Stimulated activated CD4-positive, alpha-beta T cell treated with anti-CD3 and anti-CD28 coated beads, Interleukin-1b, Interleukin-23, amount 100 ng/mL, for 24 hours (primary cell): ENCODE data around the gene IL3RA.
"Not testable (repeated sequence)": the region's sequence is repeated elsewhere in the genome, so short reads cannot be mapped to it uniquely, and the experiment has no call there.

Experiments
- DNase-seq, 4 experiments: peaks; one replicate each; pipeline ENCODE4 v3.0.0-alpha.2; 2020; ENCODE audit warnings: low read depth in 4 of 4, low spot score in 1 of 4

IL3RA gene

DNA sequence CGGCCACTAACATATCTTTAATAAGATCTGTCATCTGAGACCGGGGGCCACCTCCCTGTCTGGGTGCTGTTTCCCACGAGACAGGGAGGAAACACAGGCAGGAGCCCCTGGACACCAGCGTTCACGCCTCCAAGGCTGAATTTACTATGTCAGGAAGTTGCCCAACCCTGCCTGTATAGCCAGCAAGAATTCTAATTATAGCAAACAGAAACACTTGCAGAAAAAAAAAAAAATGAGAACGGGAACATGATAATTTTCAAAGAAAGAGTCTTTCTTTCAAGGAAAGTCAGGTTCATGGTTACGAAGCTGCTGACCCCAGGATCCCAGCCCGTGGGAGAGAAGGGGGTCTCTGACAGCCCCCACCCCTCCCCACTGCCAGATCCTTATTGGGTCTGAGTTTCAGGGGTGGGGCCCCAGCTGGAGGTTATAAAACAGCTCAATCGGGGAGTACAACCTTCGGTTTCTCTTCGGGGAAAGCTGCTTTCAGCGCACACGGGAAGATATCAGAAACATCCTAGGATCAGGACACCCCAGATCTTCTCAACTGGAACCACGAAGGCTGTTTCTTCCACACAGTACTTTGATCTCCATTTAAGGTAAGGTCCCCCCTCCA is at the start of gene IL3RA:
Gene IL3RA, plus strand, starts transcription at position 455 of the 613 bp plus-strand sequence. CDS start 4,981 bp downstream, outside the sequence.
- no peak for DNase-seq

GRCh38 chrX:1289535-1289934 is 47.0 kb upstream of the IL3RA start:
- no peak for DNase-seq

GRCh38 chrX:1291110-1291740 is 45.4 kb upstream of the IL3RA start:
- no peak for DNase-seq

GRCh38 chrX:1292575-1293290 is 43.9 kb upstream of the IL3RA start:
- no peak for DNase-seq

DNA sequence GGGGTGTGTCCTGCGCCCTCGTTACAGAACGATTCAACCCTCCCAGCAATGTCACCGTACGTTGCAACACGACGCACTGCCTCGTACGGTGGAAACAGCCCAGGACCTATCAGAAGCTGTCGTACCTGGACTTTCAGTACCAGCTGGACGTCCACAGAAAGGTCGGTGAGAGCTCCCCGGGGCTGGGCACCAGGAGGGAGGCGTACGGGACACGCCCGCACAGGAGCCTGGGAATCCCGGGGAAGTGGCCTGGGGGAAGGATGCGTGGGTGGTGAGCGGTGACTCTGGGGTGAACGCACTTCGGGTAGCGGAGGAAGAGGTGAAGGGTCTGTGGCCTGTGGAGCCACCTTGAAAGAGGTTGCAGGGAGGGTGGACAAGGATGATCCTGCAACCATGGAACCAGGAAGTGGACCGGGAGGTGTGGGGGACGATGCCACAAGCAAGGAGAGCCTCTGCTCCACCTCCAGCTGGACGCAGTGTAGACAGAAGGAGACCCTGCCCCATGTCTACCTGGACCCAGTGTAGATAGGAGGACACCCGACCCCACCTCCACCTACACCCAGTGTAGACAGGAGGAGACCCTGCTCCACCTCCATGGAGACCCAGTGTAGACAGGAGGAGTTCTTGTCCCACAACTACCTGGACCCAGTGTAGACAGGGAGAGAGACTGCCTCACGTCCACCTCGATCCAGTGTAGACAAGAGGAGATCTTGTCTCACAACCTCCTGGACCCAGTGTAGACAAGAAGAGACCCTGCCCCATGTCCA is 42.1 kb upstream of the IL3RA start:
- no peak for DNase-seq

DNA sequence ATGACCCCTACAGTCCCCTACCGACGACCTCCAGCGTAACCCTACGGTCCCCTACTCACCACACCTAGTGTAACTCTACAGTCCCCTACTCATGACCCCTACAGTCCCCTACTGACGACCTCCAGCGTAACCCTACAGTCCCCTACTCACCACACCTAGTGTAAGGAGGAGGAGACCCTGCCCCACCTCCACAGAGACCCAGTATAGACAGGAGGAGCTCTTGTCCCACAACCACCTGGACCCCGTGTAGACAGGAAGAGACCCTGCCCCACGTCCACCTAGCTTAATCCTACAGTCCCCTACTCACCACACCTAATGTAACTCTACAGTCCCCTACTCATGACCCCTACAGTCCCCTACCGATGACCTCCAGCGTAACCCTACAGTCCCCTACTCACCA is 41.0 kb upstream of the IL3RA start:
- DNase-seq = no peak

GRCh38 chrX:1297591-1297990 is 39.0 kb upstream of the IL3RA start:
- DNase-seq = not testable (repeated sequence)

GRCh38 chrX:1300449-1300848 is 36.1 kb upstream of the IL3RA start:
- no peak for DNase-seq

DNA sequence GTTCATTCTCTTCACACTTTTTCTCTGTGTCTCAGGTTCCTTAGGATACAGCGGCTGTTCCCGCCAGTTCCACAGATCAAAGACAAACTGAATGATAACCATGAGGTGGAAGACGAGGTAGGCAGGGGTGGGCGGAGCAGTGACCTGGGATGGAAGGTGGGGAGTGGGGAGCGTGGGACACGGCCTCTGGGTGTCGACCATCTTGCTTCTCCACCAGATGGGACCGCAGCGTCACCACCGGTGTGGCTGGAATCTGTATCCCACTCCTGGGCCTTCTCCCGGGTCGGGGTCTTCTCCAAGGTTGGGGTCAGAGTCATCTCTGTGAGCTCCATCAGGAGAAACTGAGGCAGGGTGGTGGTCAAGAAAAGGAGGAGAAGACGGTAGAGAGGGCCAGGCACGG is 31.2 kb upstream of the IL3RA start:
- no peak for DNase-seq

- DNase-seq = no peak
These were observed 29.5 kb upstream of the IL3RA start for GRCh38 chrX:1306909-1307625.

DNA sequence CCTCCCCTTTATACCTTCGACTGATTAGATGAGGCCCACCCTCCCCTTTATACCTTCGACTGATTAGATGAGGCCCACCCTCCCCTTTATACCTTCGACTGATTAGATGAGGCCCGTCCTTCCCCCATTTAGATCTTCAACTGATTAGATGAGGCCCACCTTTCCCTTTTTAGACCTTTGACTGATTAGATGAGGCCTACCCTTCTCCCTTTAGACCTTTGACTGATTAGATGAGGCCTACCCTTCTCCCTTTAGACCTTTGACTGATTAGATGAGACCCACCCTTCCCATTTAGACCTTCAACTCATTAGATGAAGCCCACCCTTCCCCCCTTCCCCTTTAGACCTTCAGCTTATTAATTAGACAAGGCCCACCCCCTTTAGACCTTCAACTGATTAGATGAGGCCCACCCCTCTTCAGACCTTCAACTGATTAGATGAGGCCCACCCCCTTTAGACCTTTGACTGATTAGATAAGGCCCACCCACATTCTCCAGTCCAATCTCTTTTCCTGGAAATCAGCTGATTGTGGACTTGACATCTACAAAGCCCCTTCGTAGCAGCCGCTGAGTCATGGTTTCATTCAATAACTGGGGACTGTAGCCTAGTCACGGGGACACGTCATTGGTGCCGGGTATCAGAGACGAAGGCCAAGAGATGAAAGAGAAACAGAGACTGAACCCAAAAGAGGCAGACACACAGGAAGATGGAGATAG is 28.8 kb upstream of the IL3RA start:
- no peak for DNase-seq

DNA sequence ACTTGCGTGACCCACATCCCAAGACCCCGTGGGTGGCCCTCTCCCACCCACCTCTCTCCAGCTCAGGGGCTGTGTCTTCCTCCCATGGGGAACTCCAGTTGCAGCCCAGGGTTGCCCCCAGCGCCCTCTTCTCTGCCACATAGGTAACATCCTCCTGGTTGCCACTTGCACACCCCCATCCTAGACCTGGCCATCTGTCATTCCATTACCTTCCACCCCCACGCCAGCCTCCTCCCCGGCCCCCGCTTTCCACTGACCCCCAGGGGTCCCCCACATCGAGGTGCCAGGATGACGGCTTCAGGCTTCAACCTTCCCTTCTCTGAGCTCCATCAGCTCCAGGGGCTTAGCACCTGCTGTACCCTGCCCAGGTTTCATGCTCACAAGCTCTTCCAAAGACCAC is 28.1 kb upstream of the IL3RA start:
- no peak for DNase-seq

GRCh38 chrX:1308917-1309316 is 27.7 kb upstream of the IL3RA start:
- DNase-seq = not testable (repeated sequence)

DNA sequence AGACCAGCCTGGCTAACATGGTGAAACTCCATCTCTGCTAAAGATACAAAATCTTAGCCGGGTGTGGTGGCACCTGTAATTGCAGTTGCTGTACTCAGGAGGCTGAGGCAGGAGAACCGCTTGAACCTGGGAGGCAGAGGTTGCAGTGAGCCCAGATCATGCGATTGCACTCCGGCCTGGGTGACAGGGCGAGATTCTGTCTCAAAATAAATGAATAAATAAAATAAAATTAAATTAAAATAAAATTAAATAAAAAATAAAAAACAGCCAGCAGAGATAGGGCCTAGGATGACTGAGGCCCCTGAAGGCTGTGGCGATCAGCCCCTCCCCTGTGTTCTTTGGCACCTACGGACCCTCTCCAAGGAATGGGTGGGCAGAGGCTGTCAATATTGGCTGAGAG is 22.8 kb upstream of the IL3RA start:
- DNase-seq = no peak

DNA sequence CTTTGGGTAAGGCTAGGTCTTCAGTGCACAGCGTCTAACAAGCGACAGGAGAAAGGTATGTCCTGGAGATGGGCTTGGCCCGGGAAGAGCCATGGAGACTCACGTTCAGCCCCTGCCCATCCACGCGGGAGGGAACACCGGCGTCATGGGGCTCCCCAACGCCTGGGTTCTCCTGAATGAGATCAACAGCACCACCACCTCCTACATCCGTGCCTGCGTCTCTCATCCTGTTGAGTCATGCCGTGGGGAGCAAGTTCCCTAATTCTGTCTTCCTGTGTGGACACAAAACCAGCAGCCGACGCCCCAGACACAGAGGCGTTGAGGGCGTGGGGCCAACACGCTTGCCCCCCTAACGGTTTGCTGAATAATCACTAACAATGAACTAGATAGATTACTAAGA is 20.1 kb upstream of the IL3RA start:
- DNase-seq = peak in 1 of 4 experiments; percentile 7

GRCh38 chrX:1321674-1322073 is 14.9 kb upstream of the IL3RA start:
- no peak for DNase-seq

DNA sequence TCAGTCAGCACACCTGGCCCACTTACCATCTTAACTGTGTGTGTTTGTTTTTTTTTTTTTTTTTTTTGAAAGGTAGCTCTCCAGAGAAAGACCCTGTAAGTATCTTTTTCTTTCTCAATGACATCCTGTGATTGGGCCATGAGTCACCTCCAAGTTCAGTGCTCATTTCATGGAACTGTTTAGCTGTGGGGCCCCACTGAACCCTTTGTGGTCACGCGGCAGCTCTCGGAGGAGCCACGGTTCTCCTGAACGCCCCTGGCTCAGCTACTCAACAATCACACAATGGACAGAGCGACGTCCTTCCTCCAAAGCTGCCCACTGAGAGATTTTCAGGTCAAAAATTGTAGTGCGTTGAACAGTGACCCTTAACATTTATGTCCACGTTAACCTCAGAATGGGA is 14.2 kb upstream of the IL3RA start:
- DNase-seq = peak in 1 of 4 experiments; percentile 21

DNA sequence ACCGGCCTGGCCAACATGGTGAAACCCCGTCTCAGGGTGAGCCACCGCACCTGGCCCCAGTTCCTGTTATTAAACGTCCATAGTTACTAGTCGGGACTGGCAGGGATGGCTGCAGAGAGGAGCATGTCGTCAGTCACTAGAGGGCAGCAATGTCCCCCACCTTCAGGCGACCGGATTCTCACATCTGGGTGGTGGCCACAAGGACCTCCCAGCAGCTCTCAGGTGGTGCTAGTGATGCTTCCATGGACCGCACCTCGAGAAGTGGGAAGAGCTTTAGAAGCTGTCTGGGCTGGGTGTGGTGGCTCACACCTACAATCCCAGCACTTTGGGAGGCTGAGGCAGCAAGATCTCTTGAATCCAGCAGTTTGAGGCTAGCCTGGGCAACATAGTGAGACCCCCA is 13.3 kb upstream of the IL3RA start:
- peak in 3 of 4 experiments; percentile 19 to 42 (median 22) for DNase-seq

GRCh38 chrX:1325515-1326116 is 11.0 kb upstream of the IL3RA start:
- DNase-seq = no peak
